Stomach (tissue), 9 donors: Measurements from ENCODE around the gene PTGS1. TPM values are rescaled to one million over a fixed set of nuclear protein-coding genes. Genes with fewer than 3 reads are reported as not detected.
"Not testable (repeated sequence)": the region's sequence is repeated elsewhere in the genome, so short reads cannot be mapped to it uniquely, and the experiment has no call there.

Source experiments
- DNase-seq, 2 donors: peaks; one replicate each; pipeline versions ENCODE4 v3.0.0 to v3.0.0-alpha.2; 2013 to 2019
- H3K27ac ChIP-seq, 5 donors: fragments of 200-600 bp in 4 of 5; sonication (generic) in 4 of 5; one replicate each; pipeline ENCODE4 v1.5.1; 2013 to 2019; ENCODE audit warnings: mild to moderate bottlenecking in 1 of 5, moderate library complexity in 1 of 5
- H3K27me3 ChIP-seq, 3 donors: fragments of 200-600 bp; sonication (generic); one replicate each; pipeline ENCODE4 v1.5.1; 2017 to 2019; ENCODE audit warnings: mixed run types in 1 of 3
- H3K36me3 ChIP-seq, 4 donors: fragments of 200-600 bp; sonication (generic); 1 replicate in 3 of 4; 2 replicates in 1 of 4; pipeline ENCODE4 v1.5.1; 2016 to 2019
- H3K4me1 ChIP-seq, 4 donors: fragments of 200-600 bp; sonication (generic); one replicate each; pipeline ENCODE4 v1.5.1; 2016 to 2019
- H3K4me3 ChIP-seq, 4 donors: fragments of 200-600 bp; sonication (generic) in 3 of 4; one replicate each; pipeline ENCODE4 v1.5.1; 2016 to 2019; ENCODE audit warnings: mild to moderate bottlenecking in 1 of 4
- H3K9me3 ChIP-seq, 4 donors: fragments of 200-600 bp; sonication (generic); one replicate each; pipeline ENCODE4 v1.5.1; 2016 to 2019
- CTCF ChIP-seq, 7 experiments: fragments of 450-650 bp in 4 of 7; fragments of 200-600 bp in 3 of 7; sonication (generic) in 3 of 7; IDR thresholded peaks; one replicate each; pipeline ENCODE4 v1.5.1; 2016 to 2019; ENCODE audit warnings: antibody characterized with exemption in 7 of 7, control low read depth in 2 of 7, mild to moderate bottlenecking in 1 of 7
- EP300 ChIP-seq: sonication (generic); formaldehyde crosslinking; IDR thresholded peaks from one replicate; pipeline ENCODE4 v1.6.1; 2017; ENCODE audit warnings: antibody characterized with exemption
- POLR2A ChIP-seq, 4 donors: fragments of 450-650 bp; IDR thresholded peaks; one replicate each; pipeline ENCODE4 v1.6.1; 2016; ENCODE audit warnings: antibody characterized with exemption in 4 of 4, control low read depth in 2 of 4, mild to moderate bottlenecking in 1 of 4, moderate library complexity in 1 of 4
- POLR2AphosphoS5 ChIP-seq, 3 donors: sonication (generic); formaldehyde crosslinking; IDR thresholded peaks; one replicate each; pipeline ENCODE4 v1.6.1; 2016; ENCODE audit warnings: antibody characterized with exemption in 3 of 3
- WGBS, 5 donors: extraction: QIAGEN DNeasy Blood & Tissue Kit in 3 of 5; methylation state at CpG; one replicate each; pipeline versions ENCODE4 v1.1.5 to v1.1.7; 2013 to 2018; 5-methylcytosine and 5-hydroxymethylcytosine counted together
- intact Hi-C: fragments of 100-400 bp; cut with DNase I; formaldehyde crosslinking; loops from one replicate; pipeline ENCODE4 v1.15.1; 2023; ENCODE audit warnings: low total_unique reads
- polyA plus RNA-seq, 3 donors: library from polyadenylated mRNA; stranded (reverse); fragments of 200-250 nt; gene quantifications; one replicate each; pipeline ENCODE4 v1.2.3, GENCODE V29; 2013
- total RNA-seq, 5 donors: library from RNA; depleted of rRNA; stranded (reverse); fragments of >200 nt; gene quantifications; one replicate each; pipeline versions ENCODE4 v1.1.0 to v1.2.3, GENCODE V29; 2014 to 2016
- donor health status: healthy with polysubstance abuse.
- donor health status: Bipolar disorder and iron deficiency.
- donor health status: healthy.

The PTGS1 gene
- total and polyA plus RNA-seq, 8 donors: 6.4 to 49.6 (median 15.1) TPM

GRCh38 chr9:122403381-122404000 is 32.7 kb downstream of the PTGS1 start:
- peaks cover 0 to 9% (median 0%) of the 10 kb centered on the region in 3 donors for H3K27me3 ChIP-seq
- H3K4me1 ChIP-seq: peaks cover 0 to 8% (median 0%) of the 10 kb centered on the region in 4 donors
- intact Hi-C loops: no loop called here
- no peaks in the 10 kb centered on the region for H3K9me3 ChIP-seq
- WGBS, 5 donors: 52 to 70% (median 66%) methylated on average over 6 of the region's 6 CpGs
- H3K36me3 ChIP-seq: no peaks in the 10 kb centered on the region
- no peak overlapping the region for H3K4me3 ChIP-seq
- H3K27ac ChIP-seq: peak overlapping the region in 1 of 5 donors; percentile 58
- no peak for DNase-seq
- TF ChIP-seq CTCF (IDR thresholded peaks at IDR 0.05) (no peak), POLR2AphosphoS5 (IDR thresholded peaks at IDR 0.05) (no peak), POLR2A (IDR thresholded peaks at IDR 0.05) (no peak), EP300 (no peak)

- 84 to 93% (median 87%) methylated on average over 14 to 15 of the region's 15 CpGs for WGBS, 5 donors
- DNase-seq, H3K27me3 ChIP-seq, intact Hi-C loops, H3K9me3 ChIP-seq, H3K4me1 ChIP-seq, H3K36me3 ChIP-seq: not testable (repeated sequence)
- peak overlapping the region in 1 of 4 donors; percentile 51 for H3K4me3 ChIP-seq
- H3K27ac ChIP-seq: peak overlapping the region in 2 of 5 donors; percentile 69 to 79
Observed at GRCh38 chr9:122405304-122406069, 34.7 kb downstream of the PTGS1 start.

- Histone ChIP-seq H3K27ac (peak overlapping the region in 2 of 5 donors; percentile 69 to 79), H3K9me3 (no peaks in the 10 kb centered on the region), H3K27me3 (peaks cover 0 to 9% (median 0%) of the 10 kb centered on the region in 3 donors), H3K36me3 (no peaks in the 10 kb centered on the region), H3K4me3 (peak overlapping the region in 2 of 4 donors; percentile 14 to 51), H3K4me1 (peaks cover 0 to 8% (median 0%) of the 10 kb centered on the region in 4 donors)
- TF ChIP-seq CTCF (IDR thresholded peaks at IDR 0.05) (no peak), POLR2A (IDR thresholded peaks at IDR 0.05) (no peak), POLR2AphosphoS5 (IDR thresholded peaks at IDR 0.05) (no peak), EP300 (no peak)
- intact Hi-C loops: no loop called here
- no peak for DNase-seq
- WGBS, 5 donors: 42 to 83% (median 75%) methylated on average over 26 to 61 of the region's 61 CpGs
Observed at GRCh38 chr9:122406070-122406890, 35.5 kb downstream of the PTGS1 start.

- H3K4me3 ChIP-seq, H3K27ac ChIP-seq, H3K27me3 ChIP-seq, H3K9me3 ChIP-seq, H3K36me3 ChIP-seq, intact Hi-C loops, H3K4me1 ChIP-seq: not testable (repeated sequence)
- peak in 1 of 2 donors; percentile 61 for DNase-seq
- 62 to 69% (median 68%) methylated on average over 6 to 7 of the region's 7 CpGs for WGBS, 5 donors
Observed at GRCh38 chr9:122414108-122414507, 43.3 kb downstream of the PTGS1 start.

- Histone ChIP-seq H3K36me3 (no peaks in the 10 kb centered on the region), H3K9me3 (peaks cover 4 to 19% (median 15%) of the 10 kb centered on the region in 4 donors), H3K4me3 (no peak overlapping the region), H3K4me1 (no peaks in the 10 kb centered on the region), H3K27me3 (no peaks in the 10 kb centered on the region), H3K27ac (no peak overlapping the region)
- intact Hi-C loops: no loop called here
- no peak for TF ChIP-seq POLR2A (IDR thresholded peaks at IDR 0.05)
- TF ChIP-seq CTCF (IDR thresholded peaks at IDR 0.05): no peak
- no peak for TF ChIP-seq EP300
- no peak for TF ChIP-seq POLR2AphosphoS5 (IDR thresholded peaks at IDR 0.05)
- no peak for DNase-seq
Observed at GRCh38 chr9:122418016-122418415, 47.2 kb downstream of the PTGS1 start.
